HCT116 (cell line): ENCODE results near the gene FGD4. TPM values are rescaled to one million over a fixed set of nuclear protein-coding genes. Genes with fewer than 3 reads are reported as not detected.

ENCODE experiments used
- ATAC-seq: fragments of 200-7000 bp; cut with Tn5 transposase; 2 replicates; pipeline ENCODE4 v1.9.1; 2020; ENCODE audit warnings: mild to moderate bottlenecking, moderate library complexity
- BruUV-seq: library from RNA; stranded (reverse); fragments of 400-500 nt; replicated peaks from 2 replicates; lab custom pipeline; 2021; lab: Mats Ljungman, UMichigan
- CTCF ChIA-PET: fragments of 300-600 bp; sonication (Branson Sonifier 250); formaldehyde crosslinking; loops from one replicate; lab custom pipeline; 2021; ENCODE audit warnings: antibody characterized with exemption; lab: Charles Lee
- POLR2A ChIA-PET: fragments of 300-600, 350-600 bp; sonication (Branson Sonifier 250); formaldehyde crosslinking; loops from one replicate; lab custom pipeline; 2021; ENCODE audit warnings: antibody characterized with exemption; lab: Charles Lee
- RAD21 ChIA-PET, 2 experiments: fragments of 300-600 bp; sonication (Branson Sonifier 250); formaldehyde crosslinking; loops; one replicate each; lab custom pipeline; 2023; ENCODE audit warnings: low total read pairs in 2 of 2; ENCODE audit not compliant: uncharacterized antibody in 2 of 2, unreplicated experiment in 2 of 2, low non-redundant PET in 1 of 2; lab: Charles Lee
- DNase-seq: peaks from one replicate; pipeline ENCODE4 v3.0.0-alpha.2; 2010; ENCODE audit warnings: low read depth, low spot score
- H2AFZ ChIP-seq: fragments of 200-600 bp; shearing (Covaris generic), sonication (generic); 2 replicates; pipeline ENCODE4 v1.6.1; 2017; ENCODE audit warnings: low read depth, mixed run types, mixed read lengths, antibody characterized with exemption, low read length; ENCODE audit not compliant: poor library complexity, severe bottlenecking
- H3K27ac ChIP-seq: 2 replicates; pipeline ENCODE4 v1.5.1; 2012; ENCODE audit warnings: low read depth, low read length
- H3K27me3 ChIP-seq: fragments of 200-600 bp; sonication (generic); 2 replicates; pipeline ENCODE4 v1.6.1; 2016; ENCODE audit warnings: mixed run types, low read length, mixed read lengths; ENCODE audit not compliant: insufficient read depth
- H3K36me3 ChIP-seq, 2 experiments: fragments of 200-500 bp in 1 of 2; fragments of 200-600 bp in 1 of 2; sonication (Bioruptor generic) in 1 of 2; sonication (generic) in 1 of 2; 2 replicates each; pipeline versions ENCODE4 v1.5.1 to v1.6.1; 2014 to 2016; ENCODE audit warnings: low read length in 2 of 2, inconsistent platforms in 1 of 2, mixed read lengths in 1 of 2, mixed run types in 1 of 2; ENCODE audit not compliant: insufficient read depth in 2 of 2, control insufficient read depth in 1 of 2
- H3K4me1 ChIP-seq, 2 experiments: fragments of 200-600 bp in 1 of 2; sonication (generic) in 1 of 2; 2 replicates each; pipeline versions ENCODE4 v1.5.1 to v1.6.1; 2012 to 2017; ENCODE audit warnings: low read length in 2 of 2, inconsistent platforms in 1 of 2, mild to moderate bottlenecking in 1 of 2, mixed read lengths in 1 of 2, mixed run types in 1 of 2, moderate library complexity in 1 of 2; ENCODE audit not compliant: insufficient read depth in 2 of 2, control insufficient read depth in 1 of 2
- H3K4me2 ChIP-seq: fragments of 200-600 bp; sonication (generic); 2 replicates; pipeline ENCODE4 v1.6.1; 2017; ENCODE audit warnings: mixed run types, low read length, mixed read lengths
- H3K4me3 ChIP-seq, 2 experiments: fragments of 200-600 bp in 1 of 2; sonication (generic) in 1 of 2; replicated peaks in 1 of 2; 2 replicates each; pipeline ENCODE4 v1.5.1; 2011 to 2016; ENCODE audit warnings: low read length in 2 of 2, control low read depth in 1 of 2, low read depth in 1 of 2, mild to moderate bottlenecking in 1 of 2, mixed read lengths in 1 of 2, mixed run types in 1 of 2
- H3K79me2 ChIP-seq: fragments of 200-600 bp; sonication (generic); 2 replicates; pipeline ENCODE4 v1.6.1; 2017; ENCODE audit warnings: mild to moderate bottlenecking, mixed run types, low read length, moderate library complexity, mixed read lengths; ENCODE audit not compliant: insufficient read depth
- H3K9ac ChIP-seq: fragments of 200-600 bp; sonication (generic); 2 replicates; pipeline ENCODE4 v1.6.1; 2016; ENCODE audit warnings: low read length, mixed read lengths
- H3K9me2 ChIP-seq: fragments of 200-600 bp; sonication (generic), shearing (Covaris generic); 2 replicates; pipeline ENCODE4 v1.6.1; 2017; ENCODE audit warnings: mixed run types, mild to moderate bottlenecking, moderate library complexity; ENCODE audit not compliant: insufficient read depth
- H3K9me3 ChIP-seq, 2 experiments: fragments of 200-500 bp in 1 of 2; fragments of 200-600 bp in 1 of 2; sonication (Bioruptor generic) in 1 of 2; sonication (generic) in 1 of 2; 2 replicates each; pipeline ENCODE4 v1.6.1; 2014 to 2017; ENCODE audit warnings: low read length in 2 of 2, mixed read lengths in 2 of 2, inconsistent platforms in 1 of 2, low read depth in 1 of 2, mild to moderate bottlenecking in 1 of 2, mixed run types in 1 of 2, moderate library complexity in 1 of 2; ENCODE audit not compliant: control insufficient read depth in 1 of 2, insufficient read depth in 1 of 2
- H4K20me1 ChIP-seq: fragments of 200-600 bp; sonication (generic), shearing (Covaris generic); 2 replicates; pipeline ENCODE4 v1.6.1; 2017; ENCODE audit warnings: mixed run types, mild to moderate bottlenecking, moderate library complexity; ENCODE audit not compliant: insufficient read depth
- ATF3 ChIP-seq: IDR thresholded peaks from 2 replicates; pipeline ENCODE4 v1.6.1; 2012
- CBX3 ChIP-seq: IDR thresholded peaks from 2 replicates; pipeline ENCODE4 v1.6.1; 2012; ENCODE audit warnings: low read depth
- CEBPB ChIP-seq: IDR thresholded peaks from 2 replicates; pipeline ENCODE4 v1.6.1; 2012; ENCODE audit warnings: low read depth
- EGR1 ChIP-seq: IDR thresholded peaks from 2 replicates; pipeline ENCODE4 v1.6.1; 2012; ENCODE audit warnings: low read depth
- ELF1 ChIP-seq: IDR thresholded peaks from 2 replicates; pipeline ENCODE4 v1.6.1; 2012; ENCODE audit warnings: low read depth, borderline replicate concordance
- EZH2 ChIP-seq: fragments of 200-600 bp; sonication (generic); IDR thresholded peaks from 2 replicates; pipeline ENCODE4 v1.6.1; 2017; ENCODE audit warnings: antibody characterized with exemption, mixed run types
- EZH2phosphoT487 ChIP-seq: fragments of 200-600 bp; IDR thresholded peaks from 2 replicates; pipeline ENCODE4 v1.6.1; 2018; ENCODE audit warnings: antibody characterized with exemption, borderline replicate concordance
- FOSL1 ChIP-seq: IDR thresholded peaks from 2 replicates; pipeline ENCODE4 v1.6.1; 2012; ENCODE audit warnings: low read depth
- JUND ChIP-seq: IDR thresholded peaks from 2 replicates; pipeline ENCODE4 v1.6.1; 2012
- POLR2AphosphoS5 ChIP-seq: IDR thresholded peaks from 2 replicates; pipeline ENCODE4 v1.6.1; 2011; ENCODE audit warnings: mild to moderate bottlenecking, low read depth, low read length, moderate library complexity
- RAD21 ChIP-seq: IDR thresholded peaks from 2 replicates; pipeline ENCODE4 v1.6.1; 2012; ENCODE audit warnings: low read depth, mild to moderate bottlenecking
- SIN3A ChIP-seq: IDR thresholded peaks from 2 replicates; pipeline ENCODE4 v1.6.1; 2012; ENCODE audit warnings: low read depth
- SP1 ChIP-seq: IDR thresholded peaks from 2 replicates; pipeline ENCODE4 v1.6.1; 2012; ENCODE audit warnings: low read depth
- SRF ChIP-seq: IDR thresholded peaks from 2 replicates; pipeline ENCODE4 v1.6.1; 2012; ENCODE audit warnings: low read depth
- TCF7L2 ChIP-seq: IDR thresholded peaks from 2 replicates; pipeline ENCODE4 v1.7.0; 2011; ENCODE audit warnings: borderline replicate concordance, inconsistent platforms; ENCODE audit not compliant: insufficient read depth, insufficient read length; ENCODE audit errors: extremely low read depth
- YY1 ChIP-seq: IDR thresholded peaks from 2 replicates; pipeline ENCODE4 v1.6.1; 2011; ENCODE audit warnings: low read length, low read depth, moderate library complexity, mild to moderate bottlenecking; ENCODE audit not compliant: insufficient replicate concordance; ENCODE audit errors: extremely low read depth
- ZNF274 ChIP-seq: fragments of 200-500 bp; sonication (Bioruptor generic); IDR thresholded peaks from 2 replicates; pipeline ENCODE4 v1.6.1; 2014; ENCODE audit warnings: mild to moderate bottlenecking, low read depth, low read length, inconsistent platforms
- intact Hi-C: fragments of 100-400 bp; cut with micrococcal nuclease; formaldehyde crosslinking; loops from 2 replicates; pipeline ENCODE4 v1.10.0; 2022
- total RNA-seq: library from RNA; stranded (reverse); gene quantifications from one replicate; pipeline ENCODE4 v1.2.1, GENCODE V29; 2021; ENCODE audit not compliant: unreplicated experiment
- TF ChIP-seq, protein P1 (sequence below): IDR thresholded peaks from 2 replicates; pipeline ENCODE4 v1.6.1; 2012
- TF ChIP-seq, protein P2 (sequence below): IDR thresholded peaks from 2 replicates; pipeline ENCODE4 v1.6.1; 2011; ENCODE audit warnings: mild to moderate bottlenecking, low read length, moderate library complexity; ENCODE audit not compliant: insufficient replicate concordance; ENCODE audit errors: extremely low read depth
- TF ChIP-seq, protein P3 (sequence below), 3 experiments: fragments of 200-600 bp in 1 of 3; sonication (generic) in 1 of 3; IDR thresholded peaks in 2 of 3; conservative IDR thresholded peaks in 1 of 3; 2 replicates each; pipeline ENCODE4 v1.5.1; 2012 to 2017; ENCODE audit warnings: low read depth in 2 of 3, low read length in 2 of 3, antibody characterized with exemption in 1 of 3, borderline replicate concordance in 1 of 3, control low read depth in 1 of 3, mild to moderate bottlenecking in 1 of 3, mixed read lengths in 1 of 3, mixed run types in 1 of 3, moderate library complexity in 1 of 3; ENCODE audit not compliant: insufficient read depth in 1 of 3

The FGD4 gene
- total RNA-seq, 1 experiment from 2014 or later = 7.7 TPM

DNA sequence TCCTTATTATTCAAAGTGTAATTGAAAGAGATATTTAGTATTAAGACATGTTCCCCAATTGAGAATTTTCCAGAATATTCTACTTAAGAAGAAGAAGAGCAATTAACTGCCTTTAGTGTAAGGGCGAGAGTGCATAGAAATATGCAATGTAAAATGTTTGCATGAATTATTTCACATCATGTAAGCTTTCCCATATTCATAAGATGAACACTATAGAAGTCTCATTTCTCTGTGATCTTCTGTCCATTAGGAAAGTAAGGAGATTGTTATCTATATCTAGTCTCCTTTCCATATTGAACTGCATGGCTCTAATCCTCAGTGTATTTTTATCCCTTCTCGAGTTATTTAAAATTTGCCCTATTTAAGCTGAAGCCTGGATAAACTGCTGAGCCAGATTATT lies 17.1 kb upstream of the FGD4 start:
- no TSS peak for BruUV-seq
- no peaks in the 10 kb centered on the region for H3K36me3 ChIP-seq
- H3K79me2 ChIP-seq = no peaks in the 10 kb centered on the region
- no peaks in the 10 kb centered on the region for H3K9me2 ChIP-seq
- H3K9ac ChIP-seq = no peak overlapping the region
- H2AFZ ChIP-seq = no peak overlapping the region
- H3K9me3 ChIP-seq = no peaks in the 10 kb centered on the region
- RAD21 ChIA-PET = no interaction called here
- CTCF ChIA-PET = no interaction called here
- TF ChIP-seq RAD21 (no peak), ATF3 (no peak), CBX3 (no peak), YY1 (no peak), POLR2AphosphoS5 (no peak), EZH2phosphoT487 (no peak), ELF1 (no peak), SIN3A (no peak), SP1 (no peak), EGR1 (no peak), SRF (no peak), EZH2 (no peak), ZNF274 (no peak), JUND (no peak), TCF7L2 (no peak), FOSL1 (no peak), CEBPB (no peak)
- TF ChIP-seq, protein P1, sequence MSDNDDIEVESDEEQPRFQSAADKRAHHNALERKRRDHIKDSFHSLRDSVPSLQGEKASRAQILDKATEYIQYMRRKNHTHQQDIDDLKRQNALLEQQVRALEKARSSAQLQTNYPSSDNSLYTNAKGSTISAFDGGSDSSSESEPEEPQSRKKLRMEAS = no peak
- TF ChIP-seq, protein P2, sequence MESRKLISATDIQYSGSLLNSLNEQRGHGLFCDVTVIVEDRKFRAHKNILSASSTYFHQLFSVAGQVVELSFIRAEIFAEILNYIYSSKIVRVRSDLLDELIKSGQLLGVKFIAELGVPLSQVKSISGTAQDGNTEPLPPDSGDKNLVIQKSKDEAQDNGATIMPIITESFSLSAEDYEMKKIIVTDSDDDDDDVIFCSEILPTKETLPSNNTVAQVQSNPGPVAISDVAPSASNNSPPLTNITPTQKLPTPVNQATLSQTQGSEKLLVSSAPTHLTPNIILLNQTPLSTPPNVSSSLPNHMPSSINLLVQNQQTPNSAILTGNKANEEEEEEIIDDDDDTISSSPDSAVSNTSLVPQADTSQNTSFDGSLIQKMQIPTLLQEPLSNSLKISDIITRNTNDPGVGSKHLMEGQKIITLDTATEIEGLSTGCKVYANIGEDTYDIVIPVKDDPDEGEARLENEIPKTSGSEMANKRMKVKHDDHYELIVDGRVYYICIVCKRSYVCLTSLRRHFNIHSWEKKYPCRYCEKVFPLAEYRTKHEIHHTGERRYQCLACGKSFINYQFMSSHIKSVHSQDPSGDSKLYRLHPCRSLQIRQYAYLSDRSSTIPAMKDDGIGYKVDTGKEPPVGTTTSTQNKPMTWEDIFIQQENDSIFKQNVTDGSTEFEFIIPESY = no peak
- TF ChIP-seq, protein P3, sequence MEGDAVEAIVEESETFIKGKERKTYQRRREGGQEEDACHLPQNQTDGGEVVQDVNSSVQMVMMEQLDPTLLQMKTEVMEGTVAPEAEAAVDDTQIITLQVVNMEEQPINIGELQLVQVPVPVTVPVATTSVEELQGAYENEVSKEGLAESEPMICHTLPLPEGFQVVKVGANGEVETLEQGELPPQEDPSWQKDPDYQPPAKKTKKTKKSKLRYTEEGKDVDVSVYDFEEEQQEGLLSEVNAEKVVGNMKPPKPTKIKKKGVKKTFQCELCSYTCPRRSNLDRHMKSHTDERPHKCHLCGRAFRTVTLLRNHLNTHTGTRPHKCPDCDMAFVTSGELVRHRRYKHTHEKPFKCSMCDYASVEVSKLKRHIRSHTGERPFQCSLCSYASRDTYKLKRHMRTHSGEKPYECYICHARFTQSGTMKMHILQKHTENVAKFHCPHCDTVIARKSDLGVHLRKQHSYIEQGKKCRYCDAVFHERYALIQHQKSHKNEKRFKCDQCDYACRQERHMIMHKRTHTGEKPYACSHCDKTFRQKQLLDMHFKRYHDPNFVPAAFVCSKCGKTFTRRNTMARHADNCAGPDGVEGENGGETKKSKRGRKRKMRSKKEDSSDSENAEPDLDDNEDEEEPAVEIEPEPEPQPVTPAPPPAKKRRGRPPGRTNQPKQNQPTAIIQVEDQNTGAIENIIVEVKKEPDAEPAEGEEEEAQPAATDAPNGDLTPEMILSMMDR (IDR thresholded peaks at IDR 0.05 in 2 of 3, conservative IDR thresholded peaks at IDR 0.05 in 1 of 3; ENCODE audit: borderline replicate concordance in 1 of 3, insufficient read depth in 1 of 3, low read depth in 2 of 3, low read length in 2 of 3) = no peak
- TF ChIP-seq, all 23 proteins: peak for 0
- Histone ChIP-seq H3K4me2 (no peak overlapping the region), H4K20me1 (no peaks in the 10 kb centered on the region), H3K27me3 (no peaks in the 10 kb centered on the region), H3K27ac (no peak overlapping the region), H3K4me3 (no peak overlapping the region), H3K4me1 (no peaks in the 10 kb centered on the region)
- intact Hi-C loops = no loop called here
- no peak for DNase-seq
- ATAC-seq = no peak
- POLR2A ChIA-PET = interaction anchor here (1.3 kb wide), 1 partner anchor 9 kb away, joined by 3 read pairs; no protein-coding TSS in a partner anchor
